CD4-positive, alpha-beta memory T cell (primary cell): ENCODE data around the gene ABCB10. TPM values are rescaled to one million over a fixed set of nuclear protein-coding genes. Genes with fewer than 3 reads are reported as not detected.
"Not testable (repeated sequence)": the region's sequence is repeated elsewhere in the genome, so short reads cannot be mapped to it uniquely, and the experiment has no call there.

Source experiments
- CTCF ChIA-PET: fragments of 350-600 bp; sonication (Branson Sonifier 250); formaldehyde crosslinking; loops from one replicate; lab custom pipeline; 2021; ENCODE audit warnings: inconsistent platforms; ENCODE audit not compliant: partially characterized antibody; lab: Charles Lee
- POLR2A ChIA-PET: fragments of 350-600 bp; sonication (Branson Sonifier 250); formaldehyde crosslinking; loops from one replicate; lab custom pipeline; 2021; ENCODE audit not compliant: partially characterized antibody; lab: Charles Lee
- DNase-seq, 5 donors: peaks; one replicate each; pipeline versions ENCODE4 v3.0.0 to v3.0.0-alpha.2; 2020 to 2022; ENCODE audit warnings: mixed read lengths in 1 of 5
- H3K27ac ChIP-seq: one replicate; pipeline ENCODE4 v1.7.0; 2013; ENCODE audit warnings: low read depth, low read length
- H3K27me3 ChIP-seq: 2 replicates; pipeline ENCODE4 v1.7.0; 2013; ENCODE audit warnings: mild to moderate bottlenecking, low read length, moderate library complexity; ENCODE audit not compliant: insufficient read depth
- H3K36me3 ChIP-seq: 2 replicates; pipeline ENCODE4 v1.7.0; 2013; ENCODE audit warnings: mild to moderate bottlenecking, low read length, moderate library complexity; ENCODE audit not compliant: insufficient read depth
- H3K4me1 ChIP-seq: 2 replicates; pipeline ENCODE4 v1.7.0; 2013; ENCODE audit warnings: mild to moderate bottlenecking, low read length, moderate library complexity; ENCODE audit not compliant: insufficient read depth
- H3K4me3 ChIP-seq, 2 donors: one replicate each; pipeline ENCODE4 v1.7.0; 2013; ENCODE audit warnings: low read length in 2 of 2, mild to moderate bottlenecking in 1 of 2
- H3K9me3 ChIP-seq, 2 donors: one replicate each; pipeline ENCODE4 v1.7.0; 2013; ENCODE audit warnings: low read length in 2 of 2, control low read depth in 1 of 2; ENCODE audit not compliant: control insufficient read depth in 1 of 2
- H3K27ac Mint-ChIP-seq, 7 donors: one replicate each; pipeline ENCODE4 v1.8.0; 2020 to 2021; ENCODE audit warnings: mixed read lengths in 7 of 7, mild to moderate bottlenecking in 6 of 7, inconsistent platforms in 3 of 7, moderate library complexity in 3 of 7
- H3K27me3 Mint-ChIP-seq, 2 donors: one replicate each; pipeline ENCODE4 v1.8.0; 2020 to 2021; ENCODE audit warnings: mixed read lengths in 2 of 2
- H3K36me3 Mint-ChIP-seq, 2 donors: one replicate each; pipeline ENCODE4 v1.8.0; 2020 to 2021; ENCODE audit warnings: mixed read lengths in 2 of 2, inconsistent platforms in 1 of 2, mild to moderate bottlenecking in 1 of 2
- H3K4me1 Mint-ChIP-seq, 4 donors: one replicate each; pipeline ENCODE4 v1.8.0; 2020 to 2021; ENCODE audit warnings: mixed read lengths in 4 of 4, mild to moderate bottlenecking in 1 of 4
- H3K4me3 Mint-ChIP-seq, 8 donors: one replicate each; pipeline ENCODE4 v1.8.0; 2020 to 2021; ENCODE audit warnings: mixed read lengths in 8 of 8, mild to moderate bottlenecking in 7 of 8, moderate library complexity in 6 of 8, inconsistent platforms in 3 of 8
- H3K9me3 Mint-ChIP-seq, 8 donors: one replicate each; pipeline ENCODE4 v1.8.0; 2020 to 2021; ENCODE audit warnings: mixed read lengths in 8 of 8, mild to moderate bottlenecking in 5 of 8, inconsistent platforms in 3 of 8, moderate library complexity in 1 of 8
- intact Hi-C: fragments of 100-400 bp; cut with micrococcal nuclease; formaldehyde crosslinking; loops from one replicate; pipeline ENCODE4 v1.15.1; 2023
- polyA plus RNA-seq, 2 donors: library from polyadenylated mRNA; unstranded; fragments of 300-500 nt; fragmentation: Illumina TruSeq; gene quantifications; one replicate each; pipeline ENCODE4 v1.2.3, GENCODE V29; 2021
- total RNA-seq, 2 experiments: library from RNA; stranded (reverse); gene quantifications; one replicate each; pipeline ENCODE4 v1.2.3, GENCODE V29; 2021

Gene ABCB10
- total and polyA plus RNA-seq, 4 experiments from 2014 or later: 10.0 to 20.2 (median 15.7) TPM

- intact Hi-C loops, H3K9me3 ChIP-seq, H3K4me3 ChIP-seq, H3K4me3 Mint-ChIP-seq, POLR2A ChIA-PET, H3K9me3 Mint-ChIP-seq, H3K27me3 Mint-ChIP-seq, H3K27ac Mint-ChIP-seq, H3K27me3 ChIP-seq, H3K27ac ChIP-seq, DNase-seq, H3K36me3 ChIP-seq: not testable (repeated sequence)
- peaks cover 0 to 12% of the 10 kb centered on the region in 2 donors for H3K36me3 Mint-ChIP-seq
- H3K4me1 ChIP-seq: peaks cover 17% of the 10 kb centered on the region
- peaks cover 13 to 38% (median 28%) of the 10 kb centered on the region in 4 donors for H3K4me1 Mint-ChIP-seq
- CTCF ChIA-PET: interaction anchor here (4.5 kb wide), 1 partner anchor 254 kb away, joined by 35 read pairs; no protein-coding TSS in a partner anchor
These were observed 46.9 kb downstream of the ABCB10 start for GRCh38 chr1:229511625-229512024.

GRCh38 chr1:229511201-229511600 is 47.3 kb downstream of the ABCB10 start:
- POLR2A ChIA-PET, intact Hi-C loops, DNase-seq, H3K27me3 Mint-ChIP-seq, H3K36me3 ChIP-seq, H3K4me3 Mint-ChIP-seq, H3K27me3 ChIP-seq, H3K4me3 ChIP-seq, H3K9me3 Mint-ChIP-seq, H3K27ac ChIP-seq, H3K9me3 ChIP-seq: not testable (repeated sequence)
- peaks cover 13 to 38% (median 29%) of the 10 kb centered on the region in 4 donors for H3K4me1 Mint-ChIP-seq
- peak overlapping the region in 1 of 7 donors; percentile 10 for H3K27ac Mint-ChIP-seq
- CTCF ChIA-PET: interaction anchor here (4.5 kb wide), 1 partner anchor 253 kb away, joined by 35 read pairs; no protein-coding TSS in a partner anchor
- peaks cover 21% of the 10 kb centered on the region for H3K4me1 ChIP-seq
- H3K36me3 Mint-ChIP-seq: peaks cover 0 to 12% of the 10 kb centered on the region in 2 donors

- no peaks in the 10 kb centered on the region for H3K36me3 ChIP-seq
- no peak overlapping the region for H3K4me3 ChIP-seq
- H3K4me1 ChIP-seq: peaks cover 22% of the 10 kb centered on the region
- Mint-ChIP-seq H3K4me3 (peak overlapping the region in 7 of 8 donors; percentile 40 to 95 (median 55)), H3K27me3 (peaks cover 0 to 2% of the 10 kb centered on the region in 2 donors), H3K4me1 (peaks cover 16 to 39% (median 31%) of the 10 kb centered on the region in 4 donors), H3K36me3 (peaks cover 0 to 15% of the 10 kb centered on the region in 2 donors), H3K9me3 (peaks cover 0 to 6% (median 0%) of the 10 kb centered on the region in 8 donors), H3K27ac (peak overlapping the region in 5 of 7 donors; percentile 97 to 99 (median 98))
- CTCF ChIA-PET: interaction anchor here (0.6 to 4.5 kb wide), 3 partner anchors 49 to 255 kb away, joined by 3 to 35 read pairs (median 18); partner anchors contain the start of gene ABCB10
- no peak for DNase-seq
- H3K9me3 ChIP-seq: no peaks in the 10 kb centered on the region
- no peak overlapping the region for H3K27ac ChIP-seq
- POLR2A ChIA-PET: interaction anchor here (1.2 to 3.8 kb wide), 5 partner anchors 49 to 256 kb away, joined by 3 to 32 read pairs (median 16); partner anchors contain the start of genes ABCB10, CCSAP and RAB4A
- no peaks in the 10 kb centered on the region for H3K27me3 ChIP-seq
- intact Hi-C loops: loop anchor here (2.0 to 5.0 kb wide), 3 partner anchors 115 to 1402 kb away; partner anchors contain the start of genes MRPL55 and RAB4A
These were observed 48.9 kb downstream of the ABCB10 start for GRCh38 chr1:229509576-229509975.

- Mint-ChIP-seq H3K4me1 (peaks cover 18 to 40% (median 31%) of the 10 kb centered on the region in 4 donors), H3K4me3 (peak overlapping the region; percentile 87 to 95 (median 92)), H3K36me3 (peaks cover 0 to 20% of the 10 kb centered on the region in 2 donors), H3K9me3 (peaks cover 0 to 6% (median 0%) of the 10 kb centered on the region in 8 donors), H3K27me3 (peaks cover 0 to 2% of the 10 kb centered on the region in 2 donors), H3K27ac (peak overlapping the region; percentile 97 to 99 (median 98))
- peak overlapping the region; percentile 90 to 93 for H3K4me3 ChIP-seq
- no peak for DNase-seq
- H3K27me3 ChIP-seq: no peaks in the 10 kb centered on the region
- no peaks in the 10 kb centered on the region for H3K9me3 ChIP-seq
- intact Hi-C loops: loop anchor here (1.0 to 5.0 kb wide), 6 partner anchors 48 to 1402 kb away; partner anchors contain the start of genes MRPL55 and RAB4A
- H3K4me1 ChIP-seq: peaks cover 22% of the 10 kb centered on the region
- CTCF ChIA-PET: interaction anchor here (1.0 to 4.5 kb wide), 5 partner anchors 12 to 845 kb away, joined by 3 to 35 read pairs (median 12); no protein-coding TSS in a partner anchor
- POLR2A ChIA-PET: interaction anchor here (0.9 to 3.8 kb wide), 13 partner anchors 12 to 1103 kb away, joined by 3 to 32 read pairs (median 5); partner anchors contain the start of genes ABCB10, CCSAP, GALNT2 and RAB4A
- peak overlapping the region; percentile 87 for H3K27ac ChIP-seq
- no peaks in the 10 kb centered on the region for H3K36me3 ChIP-seq
These were observed 49.6 kb downstream of the ABCB10 start for GRCh38 chr1:229508823-229509337.

GRCh38 chr1:229507951-229508822 is 50.3 kb downstream of the ABCB10 start, which contains the start of gene NUP133:
NUP133 (minus strand) TSS chr1:229508341; CDS start chr1:229508249, 92 bp downstream.
- ChIA-PET POLR2A (interaction anchor here (0.9 to 3.8 kb wide), 13 partner anchors 13 to 1102 kb away, joined by 3 to 32 read pairs (median 5); partner anchors contain the start of genes ABCB10, CCSAP, GALNT2 and RAB4A), CTCF (interaction anchor here (1.0 to 4.5 kb wide), 6 partner anchors 13 to 844 kb away, joined by 3 to 35 read pairs (median 8); no protein-coding TSS in a partner anchor)
- peak within 1 kb of the TSS; percentile 87 for H3K27ac ChIP-seq
- no peaks in the 10 kb centered on the region for H3K9me3 ChIP-seq
- peaks cover 0 to 6% (median 0%) of the 10 kb centered on the region in 8 donors for H3K9me3 Mint-ChIP-seq
- intact Hi-C loops: loop anchor here (1.0 to 5.0 kb wide), 6 partner anchors 49 to 1401 kb away; partner anchors contain the start of genes MRPL55 and RAB4A
- H3K4me3 ChIP-seq: peak within 1 kb of the TSS; percentile 90 to 93
- peaks cover 22% of the 10 kb centered on the region for H3K4me1 ChIP-seq
- DNase-seq: peak; percentile 96 to 98 (median 96)
- H3K36me3 Mint-ChIP-seq: peaks cover 0 to 23% of the 10 kb centered on the region in 2 donors
- H3K27me3 Mint-ChIP-seq: peaks cover 0 to 2% of the 10 kb centered on the region in 2 donors
- H3K4me1 Mint-ChIP-seq: peaks cover 19 to 40% (median 32%) of the 10 kb centered on the region in 4 donors
- H3K36me3 ChIP-seq: no peaks in the 10 kb centered on the region
- H3K27ac Mint-ChIP-seq: peak within 1 kb of the TSS; percentile 97 to 99 (median 98)
- peak within 1 kb of the TSS; percentile 87 to 95 (median 92) for H3K4me3 Mint-ChIP-seq
- H3K27me3 ChIP-seq: no peaks in the 10 kb centered on the region

GRCh38 chr1:229507502-229507901 is 51.0 kb downstream of the ABCB10 start:
- Histone ChIP-seq H3K27me3 (no peaks in the 10 kb centered on the region), H3K36me3 (no peaks in the 10 kb centered on the region), H3K9me3 (no peaks in the 10 kb centered on the region), H3K4me1 (peaks cover 22% of the 10 kb centered on the region), H3K4me3 (peak overlapping the region; percentile 90 to 93), H3K27ac (peak overlapping the region; percentile 87)
- Mint-ChIP-seq H3K4me1 (peaks cover 21 to 40% (median 32%) of the 10 kb centered on the region in 4 donors), H3K4me3 (peak overlapping the region; percentile 87 to 95 (median 92)), H3K36me3 (peaks cover 0 to 25% of the 10 kb centered on the region in 2 donors), H3K27me3 (peaks cover 0 to 2% of the 10 kb centered on the region in 2 donors), H3K9me3 (peaks cover 0 to 6% (median 0%) of the 10 kb centered on the region in 8 donors), H3K27ac (peak overlapping the region; percentile 96 to 99 (median 98))
- ChIA-PET POLR2A (interaction anchor here (1.4 to 3.8 kb wide), 7 partner anchors 20 to 1101 kb away, joined by 3 to 32 read pairs (median 15); partner anchors contain the start of genes ABCB10, CCSAP, RAB4A and TRIM11), CTCF (interaction anchor here (1.5 to 4.5 kb wide), 4 partner anchors 25 to 770 kb away, joined by 3 to 35 read pairs (median 15); no protein-coding TSS in a partner anchor)
- intact Hi-C loops: loop anchor here (5.0 kb wide), 2 partner anchors 235 to 1400 kb away; partner anchors contain the start of genes MRPL55 and RAB4A
- DNase-seq: no peak
